ENCODE results near the gene GRAMD1A. TPM values are rescaled to one million over a fixed set of nuclear protein-coding genes. Genes with fewer than 3 reads are reported as not detected.

GRAMD1A gene
- total RNA-seq, 1 donor from 2014 or later, result 88.0 TPM

GRCh38 chr19:35022460-35022859, 22.3 kb downstream of the GRAMD1A start:
- Histone ChIP-seq H3K4me3 (ENCODE audit: low read depth, low read length) (no peak overlapping the region), H3K27me3 (ENCODE audit: control insufficient read depth, insufficient read depth, low read length) (no peaks in the 10 kb centered on the region), H3K36me3 (ENCODE audit: control insufficient read depth, insufficient read depth, low read length) (peaks cover 5% of the 10 kb centered on the region)
- DNase-seq (ENCODE audit: low read depth), result no peak
- TF ChIP-seq, protein P1, sequence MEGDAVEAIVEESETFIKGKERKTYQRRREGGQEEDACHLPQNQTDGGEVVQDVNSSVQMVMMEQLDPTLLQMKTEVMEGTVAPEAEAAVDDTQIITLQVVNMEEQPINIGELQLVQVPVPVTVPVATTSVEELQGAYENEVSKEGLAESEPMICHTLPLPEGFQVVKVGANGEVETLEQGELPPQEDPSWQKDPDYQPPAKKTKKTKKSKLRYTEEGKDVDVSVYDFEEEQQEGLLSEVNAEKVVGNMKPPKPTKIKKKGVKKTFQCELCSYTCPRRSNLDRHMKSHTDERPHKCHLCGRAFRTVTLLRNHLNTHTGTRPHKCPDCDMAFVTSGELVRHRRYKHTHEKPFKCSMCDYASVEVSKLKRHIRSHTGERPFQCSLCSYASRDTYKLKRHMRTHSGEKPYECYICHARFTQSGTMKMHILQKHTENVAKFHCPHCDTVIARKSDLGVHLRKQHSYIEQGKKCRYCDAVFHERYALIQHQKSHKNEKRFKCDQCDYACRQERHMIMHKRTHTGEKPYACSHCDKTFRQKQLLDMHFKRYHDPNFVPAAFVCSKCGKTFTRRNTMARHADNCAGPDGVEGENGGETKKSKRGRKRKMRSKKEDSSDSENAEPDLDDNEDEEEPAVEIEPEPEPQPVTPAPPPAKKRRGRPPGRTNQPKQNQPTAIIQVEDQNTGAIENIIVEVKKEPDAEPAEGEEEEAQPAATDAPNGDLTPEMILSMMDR (IDR thresholded peaks at IDR 0.05; ENCODE audit: insufficient read depth, low read length, poor library complexity, severe bottlenecking), result no peak

GRCh38 chr19:35023428-35023827, 23.3 kb downstream of the GRAMD1A start:
- peaks cover 5% of the 10 kb centered on the region for H3K36me3 ChIP-seq (ENCODE audit: control insufficient read depth, insufficient read depth, low read length)
- H3K27me3 ChIP-seq (ENCODE audit: control insufficient read depth, insufficient read depth, low read length), result no peaks in the 10 kb centered on the region
- TF ChIP-seq, protein P1 (IDR thresholded peaks at IDR 0.05; ENCODE audit: insufficient read depth, low read length, poor library complexity, severe bottlenecking), result no peak
- no peak for DNase-seq (ENCODE audit: low read depth)
- no peak overlapping the region for H3K4me3 ChIP-seq (ENCODE audit: low read depth, low read length)

GRCh38 chr19:35024095-35024494, 24.0 kb downstream of the GRAMD1A start:
- H3K27me3 ChIP-seq (ENCODE audit: control insufficient read depth, insufficient read depth, low read length), result no peaks in the 10 kb centered on the region
- H3K4me3 ChIP-seq (ENCODE audit: low read depth, low read length), result no peak overlapping the region
- no peak for DNase-seq (ENCODE audit: low read depth)
- TF ChIP-seq, protein P1 (IDR thresholded peaks at IDR 0.05; ENCODE audit: insufficient read depth, low read length, poor library complexity, severe bottlenecking), result no peak
- H3K36me3 ChIP-seq (ENCODE audit: control insufficient read depth, insufficient read depth, low read length), result peaks cover 4% of the 10 kb centered on the region

DNA sequence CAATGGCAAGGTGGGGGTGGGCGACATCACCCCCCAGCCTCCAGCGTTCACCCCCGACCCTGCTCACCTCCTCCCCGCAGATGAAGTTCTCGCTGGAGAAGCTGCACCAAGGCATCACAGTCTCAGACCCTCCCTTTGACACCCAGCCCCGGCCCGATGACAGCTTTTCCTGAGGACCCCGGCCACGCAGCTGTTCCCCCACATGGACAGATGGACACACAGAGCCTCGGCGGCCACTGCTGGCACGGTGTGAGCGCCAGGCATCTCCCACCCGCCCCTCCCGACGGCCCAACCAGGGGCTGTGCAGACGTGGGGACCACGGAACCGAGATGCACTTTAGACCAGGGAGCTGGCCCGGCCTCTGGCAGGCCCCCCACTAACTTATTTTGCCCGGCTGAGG, 25.8 kb downstream of the GRAMD1A start:
- TF ChIP-seq, protein P1 (IDR thresholded peaks at IDR 0.05; ENCODE audit: insufficient read depth, low read length, poor library complexity, severe bottlenecking), result no peak
- Histone ChIP-seq H3K36me3 (ENCODE audit: control insufficient read depth, insufficient read depth, low read length) (peaks cover 2% of the 10 kb centered on the region), H3K4me3 (ENCODE audit: low read depth, low read length) (no peak overlapping the region), H3K27me3 (ENCODE audit: control insufficient read depth, insufficient read depth, low read length) (peaks cover 2% of the 10 kb centered on the region)
- DNase-seq (ENCODE audit: low read depth), result no peak

GRCh38 chr19:35026418-35026817, 26.3 kb downstream of the GRAMD1A start:
- Histone ChIP-seq H3K4me3 (ENCODE audit: low read depth, low read length) (no peak overlapping the region), H3K27me3 (ENCODE audit: control insufficient read depth, insufficient read depth, low read length) (peaks cover 2% of the 10 kb centered on the region), H3K36me3 (ENCODE audit: control insufficient read depth, insufficient read depth, low read length) (peaks cover 2% of the 10 kb centered on the region)
- TF ChIP-seq, protein P1 (IDR thresholded peaks at IDR 0.05; ENCODE audit: insufficient read depth, low read length, poor library complexity, severe bottlenecking), result no peak
- no peak for DNase-seq (ENCODE audit: low read depth)

- DNase-seq (ENCODE audit: low read depth), result no peak
- peaks cover 2% of the 10 kb centered on the region for H3K36me3 ChIP-seq (ENCODE audit: control insufficient read depth, insufficient read depth, low read length)
- H3K4me3 ChIP-seq (ENCODE audit: low read depth, low read length), result no peak overlapping the region
- TF ChIP-seq, protein P1 (IDR thresholded peaks at IDR 0.05; ENCODE audit: insufficient read depth, low read length, poor library complexity, severe bottlenecking), result no peak
- peaks cover 2% of the 10 kb centered on the region for H3K27me3 ChIP-seq (ENCODE audit: control insufficient read depth, insufficient read depth, low read length)
Observed at GRCh38 chr19:35027009-35027408, 26.9 kb downstream of the GRAMD1A start.

All from kidney epithelial cell (primary cell).